ENCODE data around the gene CIAO2B. TPM values are rescaled to one million over a fixed set of nuclear protein-coding genes. Genes with fewer than 3 reads are reported as not detected.
A peak's percentile ranks its signal among the peaks of the same experiment; 100 is the strongest.
"Not testable (repeated sequence)": the region's sequence is repeated elsewhere in the genome, so short reads cannot be mapped to it uniquely, and the experiment has no call there.

CIAO2B gene
- total RNA-seq, 4 donors from 2014 or later = 15.3 to 93.8 (median 51.6) TPM

DNA sequence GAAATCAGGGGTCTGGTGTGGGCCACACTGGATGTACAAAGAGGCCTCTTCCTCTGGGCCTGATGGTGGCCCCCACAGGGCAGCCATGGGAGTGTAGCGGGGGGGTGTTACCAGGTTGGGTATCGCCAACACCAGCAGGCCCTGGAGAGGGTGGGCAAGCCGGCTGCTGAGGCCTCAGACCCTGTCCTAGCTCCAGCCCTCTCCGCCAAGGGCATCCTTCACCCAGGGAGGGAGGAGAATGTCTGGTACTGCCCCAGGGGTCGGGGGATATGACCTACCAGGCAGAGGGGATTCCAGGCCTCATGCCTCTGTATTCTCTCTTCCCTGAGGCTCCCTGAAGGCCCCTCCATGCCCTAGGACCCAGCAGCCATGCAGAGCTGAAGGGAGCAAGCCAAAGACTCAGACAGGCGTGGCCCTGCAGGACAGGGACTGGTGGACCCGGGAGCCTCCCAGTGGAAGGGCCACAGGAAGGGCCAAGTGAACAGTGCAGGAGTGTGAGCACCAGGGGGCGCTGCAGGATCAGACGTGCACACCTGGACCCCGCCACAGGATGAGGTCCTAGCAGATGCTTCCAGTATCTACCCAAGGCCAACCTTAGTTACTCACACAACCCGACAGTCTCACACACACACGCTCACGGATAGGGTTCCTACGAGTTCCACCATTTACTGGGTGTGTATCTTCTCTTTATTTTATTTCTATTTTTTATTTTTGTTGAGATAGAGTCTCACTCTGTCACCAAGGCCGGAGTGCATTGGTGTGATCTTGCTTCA is 43.3 kb upstream of the CIAO2B start:
- in situ Hi-C loops (cut with MboI; ENCODE audit: low pct_ligation_motif_present in 1 of 4, low pct_unique_long_range_greater_than_20kb in 1 of 4, low sequenced_read_pairs in 3 of 4) (loop anchor here in 1 of 4 donors (25.0 kb wide), 1 partner anchor 185 kb away; the partner anchor contains the start of genes B3GNT9, FBXL8, HSF4 and NOL3), intact Hi-C loops (cut with DNase I; ENCODE audit: low total_unique reads) (loop anchor here (2.0 kb wide), 1 partner anchor 179 kb away; no protein-coding TSS in a partner anchor)

DNA sequence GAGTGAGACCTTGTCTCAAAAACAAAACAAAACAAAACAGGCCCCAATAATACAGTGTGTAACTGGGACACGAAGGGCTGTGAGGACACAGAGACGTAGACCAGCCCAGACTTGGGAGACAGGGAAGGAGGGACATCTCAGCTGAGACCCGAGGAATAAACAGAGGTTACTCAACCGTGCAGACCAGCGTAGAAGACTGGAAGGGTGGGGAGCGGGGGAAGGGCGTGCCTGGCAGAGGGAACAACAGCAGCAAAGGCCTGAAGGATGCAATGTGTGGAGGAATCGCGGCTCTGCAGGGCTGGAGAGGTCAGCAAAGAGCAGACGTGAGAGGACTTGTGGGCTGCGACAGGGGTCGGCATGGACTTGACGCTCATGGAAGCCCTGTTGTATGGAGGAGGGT is 42.5 kb upstream of the CIAO2B start:
- Histone ChIP-seq H3K36me3 (no peaks in the 10 kb centered on the region), H3K9me3 (no peaks in the 10 kb centered on the region), H3K4me3 (no peak overlapping the region), H3K27ac (no peak overlapping the region), H3K27me3 (no peaks in the 10 kb centered on the region), H3K4me1 (peaks cover 0 to 11% (median 0%) of the 10 kb centered on the region in 4 donors)
- in situ Hi-C loops (cut with MboI; ENCODE audit: low pct_ligation_motif_present in 1 of 4, low pct_unique_long_range_greater_than_20kb in 1 of 4, low sequenced_read_pairs in 3 of 4) = loop anchor here in 1 of 4 donors (25.0 kb wide), 1 partner anchor 186 kb away; the partner anchor contains the start of genes B3GNT9, FBXL8, HSF4 and NOL3
- intact Hi-C loops (cut with DNase I; ENCODE audit: low total_unique reads) = no loop called here
- 0 to 37% methylated on average over 1 to 13 of the region's 13 CpGs for WGBS, 2 donors (ENCODE audit: low coverage in 1 of 2)
- peak; percentile 41 for DNase-seq
- no peak for TF ChIP-seq EP300 (IDR thresholded peaks at IDR 0.05; ENCODE audit: low read depth)
- TF ChIP-seq, protein P1, sequence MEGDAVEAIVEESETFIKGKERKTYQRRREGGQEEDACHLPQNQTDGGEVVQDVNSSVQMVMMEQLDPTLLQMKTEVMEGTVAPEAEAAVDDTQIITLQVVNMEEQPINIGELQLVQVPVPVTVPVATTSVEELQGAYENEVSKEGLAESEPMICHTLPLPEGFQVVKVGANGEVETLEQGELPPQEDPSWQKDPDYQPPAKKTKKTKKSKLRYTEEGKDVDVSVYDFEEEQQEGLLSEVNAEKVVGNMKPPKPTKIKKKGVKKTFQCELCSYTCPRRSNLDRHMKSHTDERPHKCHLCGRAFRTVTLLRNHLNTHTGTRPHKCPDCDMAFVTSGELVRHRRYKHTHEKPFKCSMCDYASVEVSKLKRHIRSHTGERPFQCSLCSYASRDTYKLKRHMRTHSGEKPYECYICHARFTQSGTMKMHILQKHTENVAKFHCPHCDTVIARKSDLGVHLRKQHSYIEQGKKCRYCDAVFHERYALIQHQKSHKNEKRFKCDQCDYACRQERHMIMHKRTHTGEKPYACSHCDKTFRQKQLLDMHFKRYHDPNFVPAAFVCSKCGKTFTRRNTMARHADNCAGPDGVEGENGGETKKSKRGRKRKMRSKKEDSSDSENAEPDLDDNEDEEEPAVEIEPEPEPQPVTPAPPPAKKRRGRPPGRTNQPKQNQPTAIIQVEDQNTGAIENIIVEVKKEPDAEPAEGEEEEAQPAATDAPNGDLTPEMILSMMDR (IDR thresholded peaks at IDR 0.05) = no peak
- TF ChIP-seq POLR2AphosphoS5 (IDR thresholded peaks at IDR 0.05) = no peak
- TF ChIP-seq POLR2A (IDR thresholded peaks at IDR 0.05) = no peak

More for the DNA sequence above, 43.3 kb upstream of the CIAO2B start:
- peaks cover 0 to 11% (median 0%) of the 10 kb centered on the region in 4 donors for H3K4me1 ChIP-seq
- H3K36me3 ChIP-seq = no peaks in the 10 kb centered on the region
- no peak overlapping the region for H3K4me3 ChIP-seq
- H3K27ac ChIP-seq = no peak overlapping the region
- no peaks in the 10 kb centered on the region for H3K27me3 ChIP-seq
- peak; percentile 94 for DNase-seq
- 23% methylated on average over 5 to 15 of the region's 15 CpGs for WGBS, 2 donors (ENCODE audit: low coverage in 1 of 2)
- TF ChIP-seq, protein P1 (IDR thresholded peaks at IDR 0.05) = peak; percentile 93 to 99 (median 97)
- no peak for TF ChIP-seq EP300 (IDR thresholded peaks at IDR 0.05; ENCODE audit: low read depth)
- TF ChIP-seq POLR2AphosphoS5 (IDR thresholded peaks at IDR 0.05) = peak in 1 of 3 donors; percentile 20
- TF ChIP-seq POLR2A (IDR thresholded peaks at IDR 0.05) = peak; percentile 37
- H3K9me3 ChIP-seq = no peaks in the 10 kb centered on the region

DNA sequence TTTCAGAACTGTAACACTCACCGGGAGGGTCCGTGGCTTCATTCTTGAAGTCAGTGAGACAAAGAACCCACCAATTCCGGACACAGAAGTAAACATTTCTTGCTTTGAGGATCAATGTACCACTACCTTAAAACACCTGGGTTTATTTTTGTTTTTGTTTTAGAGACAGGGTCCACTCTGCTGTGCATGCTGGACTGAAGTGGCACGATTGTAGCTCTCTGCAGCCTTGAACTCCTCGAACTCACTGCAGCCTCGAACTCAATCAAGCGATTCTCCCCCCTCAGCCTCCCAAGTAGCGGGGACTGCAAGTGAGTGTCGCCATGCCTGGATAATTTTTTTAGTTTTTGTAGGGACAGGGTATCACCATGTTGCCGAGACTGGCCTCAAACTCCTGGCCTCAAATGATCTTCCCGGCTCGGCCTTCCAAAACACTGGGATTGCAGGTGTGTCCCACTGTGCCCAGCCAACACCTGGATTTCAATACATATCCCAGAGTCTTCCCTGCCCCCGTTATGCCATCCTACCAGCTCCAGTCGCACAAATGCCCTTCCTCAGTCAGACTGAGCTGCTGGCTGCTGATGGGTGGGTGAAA is 41.2 kb upstream of the CIAO2B start:
- Histone ChIP-seq H3K4me1 (peaks cover 0 to 11% (median 0%) of the 10 kb centered on the region in 4 donors), H3K27me3 (no peaks in the 10 kb centered on the region), H3K36me3 (no peaks in the 10 kb centered on the region), H3K9me3 (no peaks in the 10 kb centered on the region), H3K4me3 (no peak overlapping the region), H3K27ac (no peak overlapping the region)
- in situ Hi-C loops (cut with MboI; ENCODE audit: low pct_ligation_motif_present in 1 of 4, low pct_unique_long_range_greater_than_20kb in 1 of 4, low sequenced_read_pairs in 3 of 4) (loop anchor here in 1 of 4 donors (25.0 kb wide), 1 partner anchor 187 kb away; the partner anchor contains the start of genes B3GNT9, FBXL8, HSF4 and NOL3), intact Hi-C loops (cut with DNase I; ENCODE audit: low total_unique reads) (no loop called here)
- WGBS, 2 donors (ENCODE audit: low coverage in 1 of 2) = 71 to 81% methylated on average over 8 to 14 of the region's 14 CpGs
- no peak for DNase-seq
- TF ChIP-seq, protein P1 (IDR thresholded peaks at IDR 0.05) = no peak
- TF ChIP-seq POLR2AphosphoS5 (IDR thresholded peaks at IDR 0.05) (no peak), POLR2A (IDR thresholded peaks at IDR 0.05) (no peak), EP300 (IDR thresholded peaks at IDR 0.05; ENCODE audit: low read depth) (no peak)

DNA sequence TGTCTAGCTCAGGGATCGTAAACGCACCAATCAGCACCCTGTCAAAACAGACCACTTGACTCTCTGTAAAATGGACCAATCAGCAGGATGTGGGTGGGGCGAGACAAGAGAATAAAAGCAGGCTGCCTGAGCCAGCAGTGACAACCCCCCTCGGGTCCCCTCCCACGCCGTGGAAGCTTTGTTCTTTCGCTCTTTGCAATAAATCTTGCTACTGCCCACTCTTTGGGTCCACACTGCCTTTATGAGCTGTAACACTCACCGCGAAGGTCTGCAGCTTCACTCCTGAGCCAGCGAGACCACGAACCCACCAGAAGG is 40.7 kb upstream of the CIAO2B start:
- in situ Hi-C loops (cut with MboI; ENCODE audit: low pct_ligation_motif_present in 1 of 4, low pct_unique_long_range_greater_than_20kb in 1 of 4, low sequenced_read_pairs in 3 of 4) = loop anchor here in 2 of 4 donors (25.0 kb wide), 2 partner anchors 187 to 412 kb away; partner anchors contain the start of genes B3GNT9 (in 2 of the 2), FBXL8 (in 2 of the 2), HSF4 (in 2 of the 2) and NOL3 (in 2 of the 2)
- H3K4me3 ChIP-seq; DNase-seq; intact Hi-C loops (cut with DNase I; ENCODE audit: low total_unique reads); H3K27me3 ChIP-seq; H3K36me3 ChIP-seq; H3K27ac ChIP-seq; H3K9me3 ChIP-seq: not testable (repeated sequence)
- peak in 1 of 3 donors; percentile 6 for TF ChIP-seq POLR2AphosphoS5 (IDR thresholded peaks at IDR 0.05)
- H3K4me1 ChIP-seq = peaks cover 0 to 11% (median 0%) of the 10 kb centered on the region in 4 donors
- 46 to 52% methylated on average over 8 to 11 of the region's 11 CpGs for WGBS, 2 donors (ENCODE audit: low coverage in 1 of 2)

DNA sequence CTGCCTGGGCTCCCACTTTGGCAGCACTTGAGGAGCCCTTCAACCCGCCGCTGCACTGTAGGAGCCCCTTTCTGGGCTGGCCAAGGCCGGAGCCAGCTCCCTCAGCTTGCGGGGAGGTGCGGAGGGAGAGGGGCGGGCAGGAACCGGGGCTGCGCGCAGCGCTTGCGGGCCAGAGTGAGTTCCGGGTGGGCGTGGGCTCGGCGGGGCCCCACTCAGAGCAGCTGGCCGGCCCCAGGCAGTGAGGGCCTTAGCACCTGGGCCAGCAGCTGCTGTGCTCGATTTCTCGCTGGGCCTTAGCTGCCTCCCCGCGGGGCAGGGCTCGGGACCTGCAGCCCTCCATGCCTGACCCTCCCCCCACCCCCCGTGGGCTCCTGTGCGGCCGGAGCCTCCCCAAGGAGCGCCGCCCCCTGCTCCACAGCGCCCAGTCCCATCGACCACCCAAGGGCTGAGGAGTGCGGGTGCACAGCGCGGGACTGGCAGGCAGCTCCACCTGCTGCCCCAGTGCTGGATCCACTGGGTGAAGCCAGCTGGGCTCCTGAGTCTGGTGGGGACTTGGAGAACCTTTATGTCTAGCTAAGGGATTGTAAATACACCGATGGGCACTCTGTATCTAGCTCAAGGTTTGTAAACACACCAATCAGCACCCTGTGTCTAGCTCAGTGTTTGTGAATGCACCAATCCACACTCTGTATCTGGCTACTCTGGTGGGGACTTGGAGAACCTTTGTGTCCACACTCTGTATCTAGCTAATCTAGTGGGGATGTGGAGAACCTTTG is 40.1 kb upstream of the CIAO2B start:
- H3K4me1 ChIP-seq = peaks cover 0 to 11% (median 0%) of the 10 kb centered on the region in 4 donors
- DNase-seq; H3K27me3 ChIP-seq; intact Hi-C loops (cut with DNase I; ENCODE audit: low total_unique reads); H3K4me3 ChIP-seq; H3K27ac ChIP-seq; H3K36me3 ChIP-seq; H3K9me3 ChIP-seq: not testable (repeated sequence)
- in situ Hi-C loops (cut with MboI; ENCODE audit: low pct_ligation_motif_present in 1 of 4, low pct_unique_long_range_greater_than_20kb in 1 of 4, low sequenced_read_pairs in 3 of 4) = loop anchor here in 2 of 4 donors (25.0 kb wide), 2 partner anchors 188 to 413 kb away; partner anchors contain the start of genes B3GNT9 (in 1 of the 2), FBXL8 (in 1 of the 2), HSF4 (in 1 of the 2) and NOL3 (in 1 of the 2)
- 82% methylated on average over 30 of the region's 32 CpGs; no CpG with 5 or more reads in 1 of the 2 donors for WGBS, 2 donors (ENCODE audit: low coverage in 1 of 2)
